Activated CD4-positive, alpha-beta T cell treated with anti-CD3 and anti-CD28 coated beads, Interleukin-2, amount 50 U/mL, for 16 hours (primary cell): ENCODE results near the gene TRAPPC10.
A peak's percentile ranks its signal among the peaks of the same experiment; 100 is the strongest.

Experiments
- DNase-seq: peaks from one replicate; pipeline ENCODE4 v3.0.0-alpha.2; 2020

The TRAPPC10 gene

GRCh38 chr21:43982489-43983078 is 29.5 kb upstream of the TRAPPC10 start:
- no peak for DNase-seq

- DNase-seq = no peak
Measured at GRCh38 chr21:43983390-43983789, 28.7 kb upstream of the TRAPPC10 start.

- DNase-seq = no peak
Measured at GRCh38 chr21:43983860-43984420, 28.2 kb upstream of the TRAPPC10 start.

GRCh38 chr21:43984905-43985689 is 27.0 kb upstream of the TRAPPC10 start:
- DNase-seq = peak; percentile 17

- no peak for DNase-seq
Measured at GRCh38 chr21:43985690-43986251, 26.3 kb upstream of the TRAPPC10 start.

- no peak for DNase-seq
Measured at GRCh38 chr21:43986544-43987451, 25.3 kb upstream of the TRAPPC10 start.

- DNase-seq = no peak
Measured at GRCh38 chr21:43987509-43987908, 24.6 kb upstream of the TRAPPC10 start.

GRCh38 chr21:43988016-43988415 is 24.1 kb upstream of the TRAPPC10 start:
- DNase-seq = no peak

- no peak for DNase-seq
Measured at GRCh38 chr21:43988506-43989230, 23.4 kb upstream of the TRAPPC10 start.

- DNase-seq = no peak
Measured at GRCh38 chr21:43989401-43989800, 22.7 kb upstream of the TRAPPC10 start.

GRCh38 chr21:43991447-43991991 is 20.6 kb upstream of the TRAPPC10 start:
- DNase-seq = no peak

GRCh38 chr21:43992121-43992520 is 20.0 kb upstream of the TRAPPC10 start:
- no peak for DNase-seq

GRCh38 chr21:43993420-43993934 is 18.6 kb upstream of the TRAPPC10 start:
- DNase-seq = no peak

- DNase-seq = no peak
Measured at GRCh38 chr21:43994085-43994484, 18.0 kb upstream of the TRAPPC10 start.

- no peak for DNase-seq
Measured at GRCh38 chr21:43994646-43995045, 17.5 kb upstream of the TRAPPC10 start.

GRCh38 chr21:43995521-43996105 is 16.5 kb upstream of the TRAPPC10 start:
- DNase-seq = no peak

GRCh38 chr21:43997766-43998742 is 14.1 kb upstream of the TRAPPC10 start:
- no peak for DNase-seq

- DNase-seq = no peak
Measured at GRCh38 chr21:44000360-44000759, 11.7 kb upstream of the TRAPPC10 start.

- no peak for DNase-seq
Measured at GRCh38 chr21:44002511-44002910, 9.6 kb upstream of the TRAPPC10 start.
